Measurements from ENCODE around the gene BRI3BP.

DNA sequence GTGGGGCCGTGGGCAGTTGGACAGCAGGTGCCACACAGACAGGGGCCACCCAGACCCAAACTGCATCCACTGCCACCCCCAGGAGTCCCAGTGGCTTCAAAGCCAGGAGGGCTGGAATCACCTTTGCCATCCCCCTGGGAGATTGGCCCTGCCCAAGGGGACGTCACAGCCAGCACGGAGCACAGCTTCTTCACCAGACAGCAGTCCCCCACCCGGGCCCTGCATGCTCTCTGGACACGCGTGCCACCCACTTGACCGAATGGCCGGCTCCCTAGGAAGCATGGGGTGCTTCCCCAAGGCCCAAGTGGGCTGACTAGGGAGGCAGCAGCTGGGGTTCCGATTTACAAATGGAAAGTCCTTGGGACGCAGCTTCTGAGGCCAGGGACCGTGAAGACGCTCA, 21.8 kb upstream of the BRI3BP start:
- TF ChIP-seq, protein P1, sequence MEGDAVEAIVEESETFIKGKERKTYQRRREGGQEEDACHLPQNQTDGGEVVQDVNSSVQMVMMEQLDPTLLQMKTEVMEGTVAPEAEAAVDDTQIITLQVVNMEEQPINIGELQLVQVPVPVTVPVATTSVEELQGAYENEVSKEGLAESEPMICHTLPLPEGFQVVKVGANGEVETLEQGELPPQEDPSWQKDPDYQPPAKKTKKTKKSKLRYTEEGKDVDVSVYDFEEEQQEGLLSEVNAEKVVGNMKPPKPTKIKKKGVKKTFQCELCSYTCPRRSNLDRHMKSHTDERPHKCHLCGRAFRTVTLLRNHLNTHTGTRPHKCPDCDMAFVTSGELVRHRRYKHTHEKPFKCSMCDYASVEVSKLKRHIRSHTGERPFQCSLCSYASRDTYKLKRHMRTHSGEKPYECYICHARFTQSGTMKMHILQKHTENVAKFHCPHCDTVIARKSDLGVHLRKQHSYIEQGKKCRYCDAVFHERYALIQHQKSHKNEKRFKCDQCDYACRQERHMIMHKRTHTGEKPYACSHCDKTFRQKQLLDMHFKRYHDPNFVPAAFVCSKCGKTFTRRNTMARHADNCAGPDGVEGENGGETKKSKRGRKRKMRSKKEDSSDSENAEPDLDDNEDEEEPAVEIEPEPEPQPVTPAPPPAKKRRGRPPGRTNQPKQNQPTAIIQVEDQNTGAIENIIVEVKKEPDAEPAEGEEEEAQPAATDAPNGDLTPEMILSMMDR (IDR thresholded peaks at IDR 0.05): no peak
- no peak for TF ChIP-seq POLR2A (IDR thresholded peaks at IDR 0.05)

Measured in lower leg skin (tissue), 3 donors.